ENCODE measurements around the gene GNAS.

- TF ChIP-seq, protein P1, sequence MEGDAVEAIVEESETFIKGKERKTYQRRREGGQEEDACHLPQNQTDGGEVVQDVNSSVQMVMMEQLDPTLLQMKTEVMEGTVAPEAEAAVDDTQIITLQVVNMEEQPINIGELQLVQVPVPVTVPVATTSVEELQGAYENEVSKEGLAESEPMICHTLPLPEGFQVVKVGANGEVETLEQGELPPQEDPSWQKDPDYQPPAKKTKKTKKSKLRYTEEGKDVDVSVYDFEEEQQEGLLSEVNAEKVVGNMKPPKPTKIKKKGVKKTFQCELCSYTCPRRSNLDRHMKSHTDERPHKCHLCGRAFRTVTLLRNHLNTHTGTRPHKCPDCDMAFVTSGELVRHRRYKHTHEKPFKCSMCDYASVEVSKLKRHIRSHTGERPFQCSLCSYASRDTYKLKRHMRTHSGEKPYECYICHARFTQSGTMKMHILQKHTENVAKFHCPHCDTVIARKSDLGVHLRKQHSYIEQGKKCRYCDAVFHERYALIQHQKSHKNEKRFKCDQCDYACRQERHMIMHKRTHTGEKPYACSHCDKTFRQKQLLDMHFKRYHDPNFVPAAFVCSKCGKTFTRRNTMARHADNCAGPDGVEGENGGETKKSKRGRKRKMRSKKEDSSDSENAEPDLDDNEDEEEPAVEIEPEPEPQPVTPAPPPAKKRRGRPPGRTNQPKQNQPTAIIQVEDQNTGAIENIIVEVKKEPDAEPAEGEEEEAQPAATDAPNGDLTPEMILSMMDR (IDR thresholded peaks at IDR 0.05; ENCODE audit: low read depth, low read length, poor library complexity, severe bottlenecking) = no peak
- no peak for TF ChIP-seq EZH2phosphoT487 (IDR thresholded peaks at IDR 0.05; ENCODE audit: borderline replicate concordance, low read length)
Measured at GRCh38 chr20:58817748-58818147, 34.8 kb upstream of the GNAS start.

All from DOHH2 (cell line).